Psoas muscle (tissue), 8 donors: ENCODE results near the gene RAB30. TPM values are rescaled to one million over a fixed set of nuclear protein-coding genes. Genes with fewer than 3 reads are reported as not detected.

Experiments used
- ATAC-seq, 4 donors: fragments of 200-7000 bp; cut with Tn5 transposase; one replicate each; pipeline ENCODE4 v1.9.1; 2020; ENCODE audit warnings: moderate library complexity in 3 of 4, mild to moderate bottlenecking in 2 of 4
- DNase-seq, 2 donors: peaks; one replicate each; pipeline ENCODE4 v3.0.0-alpha.2; 2020
- H3K27ac ChIP-seq: fragments of 200-600 bp; one replicate; pipeline ENCODE4 v1.8.0; 2022
- H3K27me3 ChIP-seq, 3 donors: fragments of 200-600 bp in 1 of 3; one replicate each; pipeline versions ENCODE4 v1.6.1 to v1.8.0; 2013 to 2022; ENCODE audit warnings: low read length in 2 of 3, mild to moderate bottlenecking in 2 of 3, moderate library complexity in 1 of 3; ENCODE audit not compliant: insufficient read depth in 3 of 3
- H3K36me3 ChIP-seq, 2 donors: fragments of 200-600 bp in 1 of 2; one replicate each; pipeline versions ENCODE4 v1.6.1 to v1.8.0; 2013 to 2022; ENCODE audit warnings: low read depth in 1 of 2, mild to moderate bottlenecking in 1 of 2, moderate library complexity in 1 of 2; ENCODE audit not compliant: insufficient read depth in 1 of 2
- H3K4me1 ChIP-seq: fragments of 200-600 bp; one replicate; pipeline ENCODE4 v1.8.0; 2022
- H3K4me3 ChIP-seq: fragments of 200-600 bp; one replicate; pipeline ENCODE4 v1.8.0; 2022; ENCODE audit warnings: mild to moderate bottlenecking
- H3K9me3 ChIP-seq: fragments of 200-600 bp; one replicate; pipeline ENCODE4 v1.8.0; 2022
- CTCF ChIP-seq: fragments of 200-600 bp; IDR thresholded peaks from one replicate; pipeline ENCODE4 v1.8.0; 2022; ENCODE audit warnings: antibody characterized with exemption
- WGBS, 3 donors: extraction: QIAGEN DNeasy Blood & Tissue Kit; methylation state at CpG; one replicate each; pipeline versions ENCODE4 v1.1.6 to v1.1.7; 2013; 5-methylcytosine and 5-hydroxymethylcytosine counted together
- intact Hi-C, 2 donors: fragments of 100-400 bp; cut with DNase I; formaldehyde crosslinking; loops; one replicate each; pipeline versions ENCODE4 v1.11.0 to v1.14.2; 2022
- polyA plus RNA-seq, 3 donors: library from polyadenylated mRNA; stranded (reverse); fragments of 200-250 nt; gene quantifications; one replicate each; pipeline ENCODE4 v1.2.3, GENCODE V29; 2013
- total RNA-seq, 4 donors: library from RNA; stranded (reverse); fragmentation: NEBNext Ultra II Directional in 2 of 4; extraction: Animal tissue kit (Norgen Biotek cat#: 25700) in 2 of 4; gene quantifications; one replicate each; pipeline versions ENCODE4 v1.2.1 to v1.2.4, GENCODE V29; 2021 to 2023
- donor health status: healthy with polysubstance abuse.
- donor health status: DM: no; HTN: no; CAD: no; lungs with moderate emphysema.
- donor health status: Bipolar disorder and iron deficiency.
- donor health status: healthy.
- donor health status: DM: yes; HTN: yes; CAD: no.
- donor health status: DM: no; HTN: no; CAD: no.
- donor health status: DM: no; HTN: no; CAD: no.
- donor health status: DM: yes; HTN: yes; CAD: no.

Gene RAB30
- total and polyA plus RNA-seq, 7 donors: 3.4 to 89.7 (median 21.5) TPM

GRCh38 chr11:83027794-83028193, 43.9 kb downstream of the RAB30 start:
- Histone ChIP-seq H3K4me1 (peaks cover 56% of the 10 kb centered on the region), H3K9me3 (no peaks in the 10 kb centered on the region), H3K27me3 (no peaks in the 10 kb centered on the region), H3K27ac (no peak overlapping the region), H3K4me3 (no peak overlapping the region), H3K36me3 (peaks cover 0 to 3% of the 10 kb centered on the region in 2 donors)
- no peak for TF ChIP-seq CTCF
- no peak for DNase-seq
- intact Hi-C loops: no loop called here
- ATAC-seq: no peak
- WGBS, 3 donors: 93 to 100% (median 94%) methylated on average over 2 of the region's 2 CpGs

- no peak overlapping the region for H3K27ac ChIP-seq
- DNase-seq (no peak), ATAC-seq (no peak)
- peaks cover 0 to 3% of the 10 kb centered on the region in 2 donors for H3K36me3 ChIP-seq
- H3K27me3 ChIP-seq: no peaks in the 10 kb centered on the region
- no peak overlapping the region for H3K4me3 ChIP-seq
- no peak for TF ChIP-seq CTCF
- no peaks in the 10 kb centered on the region for H3K9me3 ChIP-seq
- WGBS, 3 donors: 85 to 89% (median 85%) methylated on average over 5 of the region's 5 CpGs
- peaks cover 56% of the 10 kb centered on the region for H3K4me1 ChIP-seq
- intact Hi-C loops: no loop called here
These were observed 44.4 kb downstream of the RAB30 start for GRCh38 chr11:83027289-83027688.

GRCh38 chr11:83026229-83026628, 45.5 kb downstream of the RAB30 start:
- H3K9me3 ChIP-seq: no peaks in the 10 kb centered on the region
- H3K4me1 ChIP-seq: peaks cover 56% of the 10 kb centered on the region
- DNase-seq: no peak
- H3K27me3 ChIP-seq: no peaks in the 10 kb centered on the region
- H3K36me3 ChIP-seq: no peaks in the 10 kb centered on the region
- peak overlapping the region; percentile 1 for H3K27ac ChIP-seq
- H3K4me3 ChIP-seq: no peak overlapping the region
- no peak for TF ChIP-seq CTCF
- ATAC-seq: peak; percentile 65 to 88 (median 76)
- intact Hi-C loops: no loop called here
- WGBS, 3 donors: 41 to 63% (median 43%) methylated on average over 4 of the region's 4 CpGs

- Histone ChIP-seq H3K27ac (no peak overlapping the region), H3K4me1 (peaks cover 61% of the 10 kb centered on the region), H3K4me3 (no peak overlapping the region), H3K27me3 (no peaks in the 10 kb centered on the region), H3K36me3 (no peaks in the 10 kb centered on the region), H3K9me3 (no peaks in the 10 kb centered on the region)
- intact Hi-C loops: no loop called here
- 36 to 59% (median 41%) methylated on average over 2 of the region's 2 CpGs for WGBS, 3 donors
- no peak for TF ChIP-seq CTCF
- ATAC-seq (peak in 2 of 4 donors; percentile 36 to 57), DNase-seq (no peak)
These were observed 46.4 kb downstream of the RAB30 start for GRCh38 chr11:83025267-83025704.

- no peak for TF ChIP-seq CTCF
- ATAC-seq: no peak
- Histone ChIP-seq H3K4me3 (no peak overlapping the region), H3K27me3 (no peaks in the 10 kb centered on the region), H3K36me3 (no peaks in the 10 kb centered on the region), H3K27ac (no peak overlapping the region), H3K4me1 (peaks cover 70% of the 10 kb centered on the region), H3K9me3 (no peaks in the 10 kb centered on the region)
- WGBS, 3 donors: 88 to 95% (median 90%) methylated on average over 3 of the region's 3 CpGs
- intact Hi-C loops: no loop called here
- no peak for DNase-seq
These were observed 47.3 kb downstream of the RAB30 start for GRCh38 chr11:83024270-83024854.
